Upper lobe of left lung (tissue), 4 donors: ENCODE results near the gene DLG2.

Experiments
- POLR2AphosphoS5 ChIP-seq, 2 donors: sonication (generic); formaldehyde crosslinking; IDR thresholded peaks; one replicate each; pipeline ENCODE4 v1.5.1; 2017; ENCODE audit warnings: antibody characterized with exemption in 2 of 2
- TF ChIP-seq, protein P1 (sequence below), 6 experiments: fragments of 450-650 bp in 4 of 6; fragments of 200-600 bp in 2 of 6; sonication (generic) in 2 of 6; IDR thresholded peaks; one replicate each; pipeline ENCODE4 v1.5.1; 2016 to 2019; ENCODE audit warnings: antibody characterized with exemption in 6 of 6

DNA sequence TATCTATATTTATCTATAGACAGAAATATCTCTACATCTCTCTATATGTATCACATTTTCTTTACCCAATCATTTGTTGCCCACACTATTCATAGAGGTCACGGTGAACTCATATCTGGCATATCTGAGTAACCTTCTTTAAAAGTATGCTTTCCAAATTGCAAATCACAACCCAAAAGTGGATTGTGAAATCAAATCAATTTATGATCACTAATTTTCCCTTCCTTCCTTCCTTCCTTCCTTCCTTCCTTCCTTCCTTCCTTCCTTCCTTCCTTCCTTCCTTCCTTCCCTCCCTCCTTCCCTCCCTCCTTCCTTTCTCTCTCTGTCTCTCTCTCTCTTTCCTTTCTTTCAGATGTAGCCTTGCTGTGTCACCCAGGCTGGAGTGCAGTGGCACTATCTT is 1893.0 kb downstream of the DLG2 start:
- TF ChIP-seq, protein P1, sequence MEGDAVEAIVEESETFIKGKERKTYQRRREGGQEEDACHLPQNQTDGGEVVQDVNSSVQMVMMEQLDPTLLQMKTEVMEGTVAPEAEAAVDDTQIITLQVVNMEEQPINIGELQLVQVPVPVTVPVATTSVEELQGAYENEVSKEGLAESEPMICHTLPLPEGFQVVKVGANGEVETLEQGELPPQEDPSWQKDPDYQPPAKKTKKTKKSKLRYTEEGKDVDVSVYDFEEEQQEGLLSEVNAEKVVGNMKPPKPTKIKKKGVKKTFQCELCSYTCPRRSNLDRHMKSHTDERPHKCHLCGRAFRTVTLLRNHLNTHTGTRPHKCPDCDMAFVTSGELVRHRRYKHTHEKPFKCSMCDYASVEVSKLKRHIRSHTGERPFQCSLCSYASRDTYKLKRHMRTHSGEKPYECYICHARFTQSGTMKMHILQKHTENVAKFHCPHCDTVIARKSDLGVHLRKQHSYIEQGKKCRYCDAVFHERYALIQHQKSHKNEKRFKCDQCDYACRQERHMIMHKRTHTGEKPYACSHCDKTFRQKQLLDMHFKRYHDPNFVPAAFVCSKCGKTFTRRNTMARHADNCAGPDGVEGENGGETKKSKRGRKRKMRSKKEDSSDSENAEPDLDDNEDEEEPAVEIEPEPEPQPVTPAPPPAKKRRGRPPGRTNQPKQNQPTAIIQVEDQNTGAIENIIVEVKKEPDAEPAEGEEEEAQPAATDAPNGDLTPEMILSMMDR (IDR thresholded peaks at IDR 0.05), result no peak
- TF ChIP-seq POLR2AphosphoS5 (IDR thresholded peaks at IDR 0.05), result no peak
